Measurements from ENCODE around the gene FTSJ3. TPM values are rescaled to one million over a fixed set of nuclear protein-coding genes. Genes with fewer than 3 reads are reported as not detected.
A peak's percentile ranks its signal among the peaks of the same experiment; 100 is the strongest.

Gene FTSJ3
- total and polyA plus RNA-seq, 11 donors = 12.5 to 46.5 (median 25.7) TPM

- H3K27me3 ChIP-seq = no peaks in the 10 kb centered on the region
- intact Hi-C loops (cut with DNase I) = loop anchor here in 4 of 10 donors (5.0 to 10.0 kb wide), 3 partner anchors 45 to 683 kb away; partner anchors contain the start of genes CCDC47 (in 2 of the 4), DDX42 (in 2 of the 4), CEP95 (in 1 of the 4) and DDX5 (in 1 of the 4)
- no peak for ATAC-seq
- 61 to 64% (median 61%) methylated on average over 6 of the region's 6 CpGs for WGBS, 4 donors
- peaks cover 2 to 24% (median 11%) of the 10 kb centered on the region in 12 donors for H3K4me1 ChIP-seq
- no peaks in the 10 kb centered on the region for H3K9me3 ChIP-seq
- peaks cover 0 to 91% (median 90%) of the 10 kb centered on the region in 9 donors for H3K36me3 ChIP-seq
- no peak overlapping the region for H3K4me3 ChIP-seq
- DNase-seq = no peak
- TF ChIP-seq CTCF (IDR thresholded peaks at IDR 0.05) = no peak
- no peak for TF ChIP-seq POLR2A (IDR thresholded peaks at IDR 0.05)
- peak overlapping the region in 1 of 12 donors; percentile 5 for H3K27ac ChIP-seq
Observed at GRCh38 chr17:63821804-63822203, 5.7 kb downstream of the FTSJ3 start.

- no peaks in the 10 kb centered on the region for H3K9me3 ChIP-seq
- intact Hi-C loops (cut with DNase I) = loop anchor here in 4 of 10 donors (5.0 to 10.0 kb wide), 3 partner anchors 44 to 684 kb away; partner anchors contain the start of genes CCDC47 (in 2 of the 4), DDX42 (in 2 of the 4), CEP95 (in 1 of the 4) and DDX5 (in 1 of the 4)
- ATAC-seq = no peak
Observed at GRCh38 chr17:63820963-63821561, 6.4 kb downstream of the FTSJ3 start.

GRCh38 chr17:63819585-63820537, 7.6 kb downstream of the FTSJ3 start:
- intact Hi-C loops (cut with DNase I) = loop anchor here in 6 of 10 donors (5.0 to 10.0 kb wide), 5 partner anchors 43 to 685 kb away; partner anchors contain the start of genes CCDC47 (in 2 of the 6), DDX42 (in 2 of the 6), CEP95 (in 1 of the 6) and DDX5 (in 1 of the 6)
- H3K4me1 ChIP-seq = peaks cover 0 to 12% (median under 1%) of the 10 kb centered on the region in 12 donors
- no peak for TF ChIP-seq CTCF (IDR thresholded peaks at IDR 0.05)
- no peak for TF ChIP-seq POLR2A (IDR thresholded peaks at IDR 0.05)
- no peaks in the 10 kb centered on the region for H3K9me3 ChIP-seq
- peak overlapping the region in 8 of 12 donors; percentile 13 to 64 (median 44) for H3K27ac ChIP-seq
- H3K36me3 ChIP-seq = peaks cover 0 to 100% (median 100%) of the 10 kb centered on the region in 9 donors
- no peaks in the 10 kb centered on the region for H3K27me3 ChIP-seq
- peak in 2 of 4 donors; percentile 31 to 71 for ATAC-seq
- WGBS, 4 donors = 58 to 67% (median 60%) methylated on average over 21 of the region's 21 CpGs
- no peak overlapping the region for H3K4me3 ChIP-seq
- no peak for DNase-seq

More at GRCh38 chr17:63820963-63821561, 6.4 kb downstream of the FTSJ3 start:
- no peaks in the 10 kb centered on the region for H3K27me3 ChIP-seq
- no peak overlapping the region for H3K4me3 ChIP-seq
- no peak overlapping the region for H3K27ac ChIP-seq
- 83 to 87% (median 85%) methylated on average over 10 of the region's 10 CpGs for WGBS, 4 donors
- no peak for TF ChIP-seq CTCF (IDR thresholded peaks at IDR 0.05)
- TF ChIP-seq POLR2A (IDR thresholded peaks at IDR 0.05) = no peak
- no peak for DNase-seq
- peaks cover 0 to 99% (median 97%) of the 10 kb centered on the region in 9 donors for H3K36me3 ChIP-seq
- peaks cover 0 to 19% (median 7%) of the 10 kb centered on the region in 12 donors for H3K4me1 ChIP-seq

Data from heart left ventricle (tissue), 16 donors.